Mucosa of descending colon (tissue), 3 donors: Measurements from ENCODE around the gene NES. TPM values are rescaled to one million over a fixed set of nuclear protein-coding genes. Genes with fewer than 3 reads are reported as not detected.

ENCODE experiments used
- ATAC-seq: fragments of 200-7000 bp; cut with Tn5 transposase; one replicate; pipeline ENCODE4 v1.9.1; 2020; ENCODE audit warnings: mild to moderate bottlenecking, moderate library complexity
- DNase-seq, 3 donors: peaks; one replicate each; pipeline ENCODE4 v3.0.0-alpha.2; 2020
- H3K36me3 ChIP-seq: fragments of 200-600 bp; one replicate; pipeline ENCODE4 v1.8.0; 2021; ENCODE audit warnings: low read depth, mild to moderate bottlenecking
- H3K4me1 ChIP-seq: fragments of 200-600 bp; one replicate; pipeline ENCODE4 v1.8.0; 2021; ENCODE audit warnings: low read depth, mild to moderate bottlenecking
- H3K4me3 ChIP-seq: fragments of 200-600 bp; one replicate; pipeline ENCODE4 v1.8.0; 2021; ENCODE audit warnings: mild to moderate bottlenecking
- H3K9me3 ChIP-seq: fragments of 200-600 bp; one replicate; pipeline ENCODE4 v1.8.0; 2021; ENCODE audit warnings: mild to moderate bottlenecking
- CTCF ChIP-seq: fragments of 200-600 bp; IDR thresholded peaks from one replicate; pipeline ENCODE4 v1.8.0; 2022; ENCODE audit warnings: antibody characterized with exemption, mild to moderate bottlenecking
- intact Hi-C, 2 donors: fragments of 100-400 bp; cut with DNase I in 1 of 2; cut with micrococcal nuclease in 1 of 2; formaldehyde crosslinking; loops; one replicate each; pipeline versions ENCODE4 v1.11.0 to v1.11.1; 2022; cut with DNase I, micrococcal nuclease
- total RNA-seq, 3 donors: library from RNA; stranded (reverse); fragmentation: NEBNext Ultra II Directional in 2 of 3; extraction: Animal tissue kit (Norgen Biotek cat#: 25700) in 2 of 3; gene quantifications; one replicate each; pipeline versions ENCODE4 v1.2.1 to v1.2.4, GENCODE V29; 2021 to 2023
- donor health status: DM: no; HTN: no; CAD: no; lungs with moderate emphysema.
- donor health status: DM: no; HTN: no; CAD: no.
- donor health status: DM: no; HTN: yes; CAD: no.

Gene NES
- total RNA-seq, 3 donors from 2014 or later: 3.0 to 11.4 (median 6.4) TPM

- intact Hi-C loops: no loop called here
- Histone ChIP-seq H3K4me1 (peaks cover 24% of the 10 kb centered on the region), H3K36me3 (no peaks in the 10 kb centered on the region), H3K4me3 (no peak overlapping the region), H3K9me3 (no peaks in the 10 kb centered on the region)
- no peak for ATAC-seq
- TF ChIP-seq CTCF: no peak
- DNase-seq: no peak
Observed at GRCh38 chr1:156703336-156703735, 26.1 kb upstream of the NES start.

DNA sequence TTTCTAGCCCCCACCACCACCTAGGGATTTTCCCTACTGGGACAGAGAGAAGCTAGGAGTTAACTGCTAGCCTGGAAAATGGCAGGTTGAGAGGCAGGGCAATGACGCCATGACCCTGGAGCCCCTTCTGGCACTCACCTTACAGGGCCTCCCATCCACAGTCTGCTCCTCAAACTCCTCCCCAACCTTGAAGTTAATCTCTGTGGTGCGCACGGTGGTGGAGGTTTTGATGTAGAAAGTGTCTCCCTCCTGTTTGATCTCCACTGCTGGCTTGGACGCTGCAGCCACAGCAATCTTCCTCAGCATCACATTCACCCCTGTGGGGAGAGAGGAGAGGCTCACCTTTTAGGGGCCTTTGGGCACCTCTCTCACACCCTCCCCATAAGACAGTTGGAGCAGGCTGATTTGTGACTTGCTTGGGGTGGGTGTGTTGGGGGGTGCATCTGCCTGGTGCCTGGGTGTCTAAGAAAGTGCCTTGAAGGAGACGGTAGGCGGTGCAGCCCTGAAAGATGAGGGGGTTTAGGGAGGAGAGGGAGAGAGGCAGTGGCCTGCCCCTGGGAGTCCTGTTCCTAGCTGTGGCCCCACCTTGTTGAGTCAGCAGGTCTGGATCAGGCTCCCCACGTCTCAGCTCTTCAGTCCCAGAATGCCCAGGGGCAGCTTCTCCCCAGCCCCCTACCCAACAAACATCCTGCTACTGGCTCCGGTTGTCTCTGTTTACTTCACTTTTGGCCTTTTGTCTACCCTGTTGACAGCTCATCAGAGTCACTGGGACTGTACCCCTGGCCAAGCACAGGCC, 23.7 kb upstream of the NES start:
- intact Hi-C loops: no loop called here
- H3K4me3 ChIP-seq: no peak overlapping the region
- H3K9me3 ChIP-seq: no peaks in the 10 kb centered on the region
- H3K36me3 ChIP-seq: no peaks in the 10 kb centered on the region
- ATAC-seq (no peak), DNase-seq (no peak)
- H3K4me1 ChIP-seq: peaks cover 15% of the 10 kb centered on the region
- no peak for TF ChIP-seq CTCF

DNA sequence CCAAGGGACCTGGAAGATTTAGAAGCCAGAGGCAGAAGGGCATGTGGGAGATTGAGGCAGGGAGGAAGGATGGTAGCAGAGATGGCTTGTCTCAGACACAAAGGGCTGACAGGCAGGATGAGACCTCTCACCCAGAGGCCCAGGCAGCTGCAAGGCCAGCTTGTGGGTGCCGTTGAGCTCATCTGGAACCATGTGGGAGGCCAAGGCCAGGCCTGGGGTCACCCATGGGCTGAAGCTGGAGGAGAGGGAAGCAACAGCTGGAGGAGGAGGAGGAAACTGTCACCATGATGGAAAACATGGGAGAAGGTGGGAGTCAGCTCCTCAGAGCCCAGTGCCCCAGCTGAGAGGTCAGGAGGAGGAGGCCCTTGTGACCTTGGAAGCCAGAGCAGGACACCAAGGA, 21.8 kb upstream of the NES start:
- no peaks in the 10 kb centered on the region for H3K36me3 ChIP-seq
- no peak for TF ChIP-seq CTCF
- ATAC-seq: no peak
- H3K4me3 ChIP-seq: no peak overlapping the region
- no peaks in the 10 kb centered on the region for H3K9me3 ChIP-seq
- no peaks in the 10 kb centered on the region for H3K4me1 ChIP-seq
- no peak for DNase-seq
- intact Hi-C loops: no loop called here

DNA sequence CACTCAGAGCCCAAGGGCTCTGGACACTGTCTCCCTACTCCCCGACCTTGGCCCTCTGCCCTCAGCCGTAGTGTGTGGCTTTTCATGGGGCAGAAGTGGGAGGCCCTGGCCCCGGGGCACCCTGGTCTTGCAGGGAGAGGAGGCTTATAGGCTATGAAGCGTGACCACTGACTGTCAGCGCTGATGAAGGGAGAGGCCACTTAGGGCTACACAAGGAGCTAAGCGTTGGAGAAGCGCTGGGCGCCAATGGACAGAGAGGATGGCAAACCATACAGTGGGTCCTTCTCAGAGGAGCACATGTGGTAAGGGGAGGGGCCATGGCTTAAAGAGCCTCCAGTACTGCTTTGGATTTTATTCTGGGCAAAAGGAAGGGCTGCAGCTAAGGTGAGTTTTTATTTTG, 20.3 kb upstream of the NES start:
- Histone ChIP-seq H3K4me3 (no peak overlapping the region), H3K4me1 (peaks cover 9% of the 10 kb centered on the region), H3K9me3 (no peaks in the 10 kb centered on the region), H3K36me3 (no peaks in the 10 kb centered on the region)
- intact Hi-C loops: no loop called here
- no peak for TF ChIP-seq CTCF
- DNase-seq (no peak), ATAC-seq (no peak)

GRCh38 chr1:156696755-156697154, 19.5 kb upstream of the NES start:
- DNase-seq (no peak), ATAC-seq (no peak)
- peaks cover 10% of the 10 kb centered on the region for H3K4me1 ChIP-seq
- H3K4me3 ChIP-seq: no peak overlapping the region
- H3K36me3 ChIP-seq: no peaks in the 10 kb centered on the region
- no peaks in the 10 kb centered on the region for H3K9me3 ChIP-seq
- TF ChIP-seq CTCF: no peak
- intact Hi-C loops: no loop called here

DNA sequence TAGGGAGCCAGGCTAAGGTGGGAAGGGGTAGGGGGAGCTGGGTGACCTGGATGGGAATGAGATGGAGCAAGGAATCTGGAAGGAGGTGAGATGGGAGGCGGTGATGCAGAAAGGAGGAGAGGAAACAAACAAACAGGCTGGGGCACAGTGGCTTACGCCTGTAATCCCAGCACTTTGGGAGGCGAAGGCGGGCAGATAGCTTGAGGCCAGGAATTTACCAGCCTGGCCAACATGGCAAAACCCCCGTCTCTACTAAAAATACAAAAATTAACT, 17.4 kb upstream of the NES start:
- no peak overlapping the region for H3K4me3 ChIP-seq
- H3K4me1 ChIP-seq: peaks cover 13% of the 10 kb centered on the region
- intact Hi-C loops: no loop called here
- TF ChIP-seq CTCF: no peak
- ATAC-seq (no peak), DNase-seq (no peak)
- H3K36me3 ChIP-seq: no peaks in the 10 kb centered on the region
- H3K9me3 ChIP-seq: no peaks in the 10 kb centered on the region
